H9 (cell line): ENCODE data around the gene FHL2. TPM values are rescaled to one million over a fixed set of nuclear protein-coding genes. Genes with fewer than 3 reads are reported as not detected.

Experiments used
- DNase-seq: peaks from one replicate; pipeline ENCODE4 v3.0.0-alpha.2; 2017
- H2AFZ ChIP-seq: one replicate; pipeline ENCODE4 v1.6.1; 2013; ENCODE audit warnings: mild to moderate bottlenecking, low read length, control low read depth, moderate library complexity
- H2AK5ac ChIP-seq: 2 replicates; pipeline ENCODE4 v1.6.1; 2013; ENCODE audit warnings: low read length, control low read depth, mixed read lengths; ENCODE audit not compliant: insufficient read length
- H2BK120ac ChIP-seq: one replicate; pipeline ENCODE4 v1.6.1; 2013; ENCODE audit warnings: low read depth, mild to moderate bottlenecking, low read length, control low read depth, inconsistent platforms; ENCODE audit not compliant: poor library complexity, severe bottlenecking
- H2BK12ac ChIP-seq: 2 replicates; pipeline ENCODE4 v1.6.1; 2013; ENCODE audit warnings: low read length, control low read depth, mixed read lengths, low read depth; ENCODE audit not compliant: insufficient read length
- H2BK15ac ChIP-seq: 2 replicates; pipeline ENCODE4 v1.6.1; 2013; ENCODE audit warnings: low read depth, low read length, control low read depth
- H2BK20ac ChIP-seq: one replicate; pipeline ENCODE4 v1.6.1; 2013; ENCODE audit warnings: low read depth, mild to moderate bottlenecking, low read length, control low read depth, inconsistent platforms; ENCODE audit not compliant: poor library complexity, severe bottlenecking
- H2BK5ac ChIP-seq: 2 replicates; pipeline ENCODE4 v1.6.1; 2013; ENCODE audit warnings: low read length, control low read depth, mixed read lengths; ENCODE audit not compliant: insufficient read length
- H3K14ac ChIP-seq: 2 replicates; pipeline ENCODE4 v1.6.1; 2013; ENCODE audit warnings: low read length, control low read depth; ENCODE audit not compliant: insufficient read depth
- H3K18ac ChIP-seq: 2 replicates; pipeline ENCODE4 v1.6.1; 2013; ENCODE audit warnings: low read depth, mild to moderate bottlenecking, mixed read lengths, low read length, control low read depth; ENCODE audit not compliant: insufficient read length
- H3K23ac ChIP-seq: 2 replicates; pipeline ENCODE4 v1.6.1; 2013; ENCODE audit warnings: low read length, control low read depth, mixed read lengths, low read depth; ENCODE audit not compliant: insufficient read length
- H3K23me2 ChIP-seq: 2 replicates; pipeline ENCODE4 v1.6.1; 2013; ENCODE audit warnings: low read depth, mild to moderate bottlenecking, mixed read lengths, low read length, control low read depth; ENCODE audit not compliant: insufficient read length, poor library complexity, severe bottlenecking
- H3K27ac ChIP-seq: 2 replicates; pipeline ENCODE4 v1.5.1; 2013; ENCODE audit warnings: low read length, control low read depth, mixed read lengths, low read depth; ENCODE audit not compliant: insufficient read length
- H3K27me3 ChIP-seq: 2 replicates; pipeline ENCODE4 v1.6.1; 2013; ENCODE audit warnings: low read length, control low read depth, inconsistent platforms; ENCODE audit not compliant: insufficient read depth
- H3K4ac ChIP-seq: 2 replicates; pipeline ENCODE4 v1.6.1; 2013; ENCODE audit warnings: low read depth, mild to moderate bottlenecking, control low read depth, inconsistent platforms, low read length, moderate library complexity
- H3K4me1 ChIP-seq: 2 replicates; pipeline ENCODE4 v1.6.1; 2013; ENCODE audit warnings: low read length, control low read depth, inconsistent platforms; ENCODE audit not compliant: insufficient read depth
- H3K4me2 ChIP-seq: 2 replicates; pipeline ENCODE4 v1.6.1; 2013; ENCODE audit warnings: low read length, control low read depth, mixed read lengths; ENCODE audit not compliant: insufficient read length, insufficient read depth
- H3K56ac ChIP-seq: 2 replicates; pipeline ENCODE4 v1.6.1; 2013; ENCODE audit warnings: low read depth, mild to moderate bottlenecking, mixed read lengths, low read length, control low read depth; ENCODE audit not compliant: insufficient read length
- H3K79me1 ChIP-seq: 2 replicates; pipeline ENCODE4 v1.6.1; 2013; ENCODE audit warnings: low read depth, mild to moderate bottlenecking, moderate library complexity, low read length, control low read depth, inconsistent platforms; ENCODE audit not compliant: insufficient read depth, poor library complexity, severe bottlenecking
- H3K79me2 ChIP-seq: 2 replicates; pipeline ENCODE4 v1.6.1; 2013; ENCODE audit warnings: low read length, control low read depth, inconsistent platforms; ENCODE audit not compliant: insufficient read depth
- H3K9ac ChIP-seq: 2 replicates; pipeline ENCODE4 v1.6.1; 2013; ENCODE audit warnings: low read length, control low read depth, mixed read lengths; ENCODE audit not compliant: insufficient read length; ENCODE audit errors: extremely low read depth
- H3K9me3 ChIP-seq: one replicate; pipeline ENCODE4 v1.6.1; 2013; ENCODE audit warnings: low read depth, low read length, inconsistent platforms; ENCODE audit not compliant: control insufficient read depth
- H3T11ph ChIP-seq: one replicate; pipeline ENCODE4 v1.6.1; 2013; ENCODE audit warnings: mild to moderate bottlenecking, low read length, control low read depth, inconsistent platforms
- H4K20me1 ChIP-seq: one replicate; pipeline ENCODE4 v1.6.1; 2013; ENCODE audit not compliant: control insufficient read depth, insufficient read length, insufficient read depth
- H4K5ac ChIP-seq: 2 replicates; pipeline ENCODE4 v1.6.1; 2013; ENCODE audit warnings: low read depth, mild to moderate bottlenecking, mixed read lengths, low read length, control low read depth; ENCODE audit not compliant: insufficient read length
- H4K8ac ChIP-seq: replicated peaks from 2 replicates; pipeline ENCODE4 v1.6.1; 2013; ENCODE audit warnings: low read length, control low read depth, mixed read lengths, low read depth; ENCODE audit not compliant: insufficient read length
- H4K91ac ChIP-seq: 2 replicates; pipeline ENCODE4 v1.6.1; 2013; ENCODE audit warnings: low read depth, mild to moderate bottlenecking, moderate library complexity, mixed read lengths, low read length, control low read depth; ENCODE audit not compliant: insufficient read length
- H3K27ac Mint-ChIP-seq, 3 experiments: 2 replicates in 2 of 3; 3 replicates in 1 of 3; pipeline ENCODE4 v1.8.0; 2020 to 2021; ENCODE audit warnings: mixed read lengths in 3 of 3, mild to moderate bottlenecking in 1 of 3, moderate library complexity in 1 of 3
- H3K27me3 Mint-ChIP-seq: 2 replicates; pipeline ENCODE4 v1.8.0; 2021; ENCODE audit warnings: low read depth, mild to moderate bottlenecking, moderate library complexity, mixed read lengths
- H3K36me3 Mint-ChIP-seq, 3 experiments: 2 replicates in 2 of 3; 3 replicates in 1 of 3; pipeline ENCODE4 v1.8.0; 2020 to 2021; ENCODE audit warnings: low read depth in 3 of 3, mixed read lengths in 3 of 3; ENCODE audit not compliant: insufficient read depth in 1 of 3
- H3K4me1 Mint-ChIP-seq, 2 experiments: 2 replicates each; pipeline ENCODE4 v1.8.0; 2020; ENCODE audit warnings: mixed read lengths in 2 of 2
- H3K4me3 Mint-ChIP-seq, 2 experiments: 2 replicates in 1 of 2; 3 replicates in 1 of 2; pipeline ENCODE4 v1.8.0; 2020 to 2021; ENCODE audit warnings: mild to moderate bottlenecking in 2 of 2, mixed read lengths in 2 of 2, moderate library complexity in 1 of 2
- H3K9me3 Mint-ChIP-seq, 2 experiments: 2 replicates in 1 of 2; 3 replicates in 1 of 2; pipeline ENCODE4 v1.8.0; 2020; ENCODE audit warnings: mild to moderate bottlenecking in 2 of 2, mixed read lengths in 2 of 2, moderate library complexity in 1 of 2
- WGBS: extraction: QIAGEN DNeasy Blood & Tissue Kit; methylation state at CpG from one replicate; pipeline ENCODE4 v1.1.7; 2013; ENCODE audit warnings: missing lambda C conversion rate, low lambda C conversion rate, mixed read lengths; ENCODE audit not compliant: insufficient read length; ENCODE audit errors: extremely low coverage; 5-methylcytosine and 5-hydroxymethylcytosine counted together
- total RNA-seq: library from RNA; stranded (reverse); gene quantifications from 2 replicates; pipeline ENCODE4 v1.2.1, GENCODE V29; 2021
- TF ChIP-seq, protein P1 (sequence below): fragments of 200-600 bp; sonication (generic); conservative IDR thresholded peaks from 3 replicates; pipeline ENCODE4 v1.8.0; 2021; ENCODE audit warnings: antibody characterized with exemption, mild to moderate bottlenecking

Gene FHL2
- total RNA-seq, 1 experiment from 2014 or later = 34.9 TPM

DNA sequence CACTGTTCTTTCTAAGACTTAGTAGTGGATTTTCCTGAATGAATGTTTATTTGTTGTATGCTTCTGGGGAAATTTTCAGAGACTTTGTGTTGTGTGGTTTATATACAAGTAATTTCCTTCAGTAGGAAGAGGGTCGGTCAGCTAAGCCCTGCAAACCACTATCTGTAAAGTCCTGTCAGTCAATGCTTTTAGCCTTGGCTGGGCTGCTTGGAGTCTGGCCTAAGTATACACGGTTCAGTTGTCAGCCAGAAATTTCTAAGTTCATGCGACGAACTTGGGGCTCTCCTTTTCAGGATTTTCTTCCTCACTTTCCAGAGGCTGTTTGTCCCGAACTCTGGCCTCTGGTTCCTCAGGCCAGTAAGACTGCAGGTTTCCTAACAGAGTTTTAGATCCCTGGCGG is 40.3 kb downstream of the FHL2 start:
- H3K56ac ChIP-seq = no peak overlapping the region
- TF ChIP-seq, protein P1, sequence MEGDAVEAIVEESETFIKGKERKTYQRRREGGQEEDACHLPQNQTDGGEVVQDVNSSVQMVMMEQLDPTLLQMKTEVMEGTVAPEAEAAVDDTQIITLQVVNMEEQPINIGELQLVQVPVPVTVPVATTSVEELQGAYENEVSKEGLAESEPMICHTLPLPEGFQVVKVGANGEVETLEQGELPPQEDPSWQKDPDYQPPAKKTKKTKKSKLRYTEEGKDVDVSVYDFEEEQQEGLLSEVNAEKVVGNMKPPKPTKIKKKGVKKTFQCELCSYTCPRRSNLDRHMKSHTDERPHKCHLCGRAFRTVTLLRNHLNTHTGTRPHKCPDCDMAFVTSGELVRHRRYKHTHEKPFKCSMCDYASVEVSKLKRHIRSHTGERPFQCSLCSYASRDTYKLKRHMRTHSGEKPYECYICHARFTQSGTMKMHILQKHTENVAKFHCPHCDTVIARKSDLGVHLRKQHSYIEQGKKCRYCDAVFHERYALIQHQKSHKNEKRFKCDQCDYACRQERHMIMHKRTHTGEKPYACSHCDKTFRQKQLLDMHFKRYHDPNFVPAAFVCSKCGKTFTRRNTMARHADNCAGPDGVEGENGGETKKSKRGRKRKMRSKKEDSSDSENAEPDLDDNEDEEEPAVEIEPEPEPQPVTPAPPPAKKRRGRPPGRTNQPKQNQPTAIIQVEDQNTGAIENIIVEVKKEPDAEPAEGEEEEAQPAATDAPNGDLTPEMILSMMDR = no peak
- no peak for DNase-seq
- no peak overlapping the region for H4K8ac ChIP-seq
- no peaks in the 10 kb centered on the region for H3K27me3 ChIP-seq
- Mint-ChIP-seq H3K36me3 (peaks cover 11 to 40% (median 27%) of the 10 kb centered on the region in 3 experiments; a peak in 6 of 7 replicates), H3K4me3 (no peak overlapping the region), H3K27ac (no peak overlapping the region), H3K9me3 (no peaks in the 10 kb centered on the region), H3K27me3 (no peaks in the 10 kb centered on the region), H3K4me1 (no peaks in the 10 kb centered on the region)
- WGBS = no CpG with 5 or more reads among the region's 6 CpGs
- H2BK120ac ChIP-seq = no peak overlapping the region
- no peaks in the 10 kb centered on the region for H4K20me1 ChIP-seq
- H4K5ac ChIP-seq = no peak overlapping the region
- H2BK12ac ChIP-seq = no peak overlapping the region
- H2BK20ac ChIP-seq = no peak overlapping the region
- H3K9ac ChIP-seq = no peak overlapping the region
- H3K14ac ChIP-seq = no peak overlapping the region
- no peak overlapping the region for H2AFZ ChIP-seq
- no peak overlapping the region for H2BK5ac ChIP-seq
- H3T11ph ChIP-seq = no peak overlapping the region
- no peaks in the 10 kb centered on the region for H3K79me2 ChIP-seq
- no peak overlapping the region for H3K27ac ChIP-seq
- H3K18ac ChIP-seq = no peak overlapping the region
- H4K91ac ChIP-seq = no peak overlapping the region
- no peaks in the 10 kb centered on the region for H3K23me2 ChIP-seq
- no peaks in the 10 kb centered on the region for H3K79me1 ChIP-seq
- H3K4ac ChIP-seq = no peak overlapping the region
- no peak overlapping the region for H2BK15ac ChIP-seq
- no peaks in the 10 kb centered on the region for H3K4me1 ChIP-seq
- H3K9me3 ChIP-seq = no peaks in the 10 kb centered on the region
- H3K4me2 ChIP-seq = no peak overlapping the region
- H3K23ac ChIP-seq = no peak overlapping the region
- no peak overlapping the region for H2AK5ac ChIP-seq
